ENCODE results near the gene CLSTN2. TPM values are rescaled to one million over a fixed set of nuclear protein-coding genes. Genes with fewer than 3 reads are reported as not detected.

CLSTN2 gene
- total and polyA plus RNA-seq, 2 of the 4 experiments (the other 2 are of a cell fraction) = under 0.01 to 0.07 TPM

DNA sequence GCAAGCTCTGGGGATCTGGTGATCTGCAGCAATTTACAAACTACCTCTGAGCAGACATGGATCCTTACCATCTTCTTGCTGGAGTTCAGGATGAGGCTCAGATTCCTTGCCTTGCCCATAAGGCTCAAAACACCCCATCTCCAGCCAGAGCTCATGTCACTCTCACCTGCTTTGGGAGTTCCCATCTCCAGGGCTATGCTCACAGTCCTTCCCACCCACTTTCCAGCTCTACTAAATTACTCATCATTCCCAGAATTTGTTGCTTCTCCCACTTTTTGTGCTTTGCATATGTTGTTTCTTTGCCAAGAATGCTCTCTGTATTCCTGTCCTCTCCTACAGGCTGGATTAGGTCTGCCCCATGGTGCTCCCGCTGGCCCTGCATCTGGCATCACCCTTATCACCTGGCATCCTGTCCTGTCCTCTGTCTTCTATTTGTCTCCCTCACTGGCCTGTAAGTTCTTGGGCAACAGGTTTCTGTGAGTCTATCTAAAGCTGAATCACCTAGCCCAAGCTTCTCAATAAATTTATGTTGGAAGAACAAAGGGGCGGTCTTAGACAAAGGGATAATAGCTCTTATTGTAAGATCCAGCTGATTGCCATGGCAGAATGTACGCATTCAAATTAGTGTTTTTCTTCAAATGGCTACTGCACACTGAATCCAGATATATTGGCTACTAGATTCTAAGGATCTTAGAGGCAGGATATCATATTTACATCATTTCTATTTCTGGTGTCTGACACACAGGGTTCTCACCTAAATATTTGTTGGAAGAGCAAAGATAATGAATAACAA is 179.2 kb downstream of the CLSTN2 start:
- H3K4me2 ChIP-seq (ENCODE audit: low read depth, low read length) = no peak overlapping the region
- TF ChIP-seq MAFK (IDR thresholded peaks at IDR 0.05; ENCODE audit: low read depth, low read length) = no peak
- TF ChIP-seq, protein P1, sequence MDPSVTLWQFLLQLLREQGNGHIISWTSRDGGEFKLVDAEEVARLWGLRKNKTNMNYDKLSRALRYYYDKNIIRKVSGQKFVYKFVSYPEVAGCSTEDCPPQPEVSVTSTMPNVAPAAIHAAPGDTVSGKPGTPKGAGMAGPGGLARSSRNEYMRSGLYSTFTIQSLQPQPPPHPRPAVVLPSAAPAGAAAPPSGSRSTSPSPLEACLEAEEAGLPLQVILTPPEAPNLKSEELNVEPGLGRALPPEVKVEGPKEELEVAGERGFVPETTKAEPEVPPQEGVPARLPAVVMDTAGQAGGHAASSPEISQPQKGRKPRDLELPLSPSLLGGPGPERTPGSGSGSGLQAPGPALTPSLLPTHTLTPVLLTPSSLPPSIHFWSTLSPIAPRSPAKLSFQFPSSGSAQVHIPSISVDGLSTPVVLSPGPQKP (IDR thresholded peaks at IDR 0.05; ENCODE audit: borderline replicate concordance, low read depth, low read length) = no peak
- no peak for TF ChIP-seq RCOR1 (IDR thresholded peaks at IDR 0.05; ENCODE audit: insufficient replicate concordance, low read length)
- no peak for TF ChIP-seq NFE2L2 (IDR thresholded peaks at IDR 0.05; ENCODE audit: low read depth, low read length)
- TF ChIP-seq, protein P2, sequence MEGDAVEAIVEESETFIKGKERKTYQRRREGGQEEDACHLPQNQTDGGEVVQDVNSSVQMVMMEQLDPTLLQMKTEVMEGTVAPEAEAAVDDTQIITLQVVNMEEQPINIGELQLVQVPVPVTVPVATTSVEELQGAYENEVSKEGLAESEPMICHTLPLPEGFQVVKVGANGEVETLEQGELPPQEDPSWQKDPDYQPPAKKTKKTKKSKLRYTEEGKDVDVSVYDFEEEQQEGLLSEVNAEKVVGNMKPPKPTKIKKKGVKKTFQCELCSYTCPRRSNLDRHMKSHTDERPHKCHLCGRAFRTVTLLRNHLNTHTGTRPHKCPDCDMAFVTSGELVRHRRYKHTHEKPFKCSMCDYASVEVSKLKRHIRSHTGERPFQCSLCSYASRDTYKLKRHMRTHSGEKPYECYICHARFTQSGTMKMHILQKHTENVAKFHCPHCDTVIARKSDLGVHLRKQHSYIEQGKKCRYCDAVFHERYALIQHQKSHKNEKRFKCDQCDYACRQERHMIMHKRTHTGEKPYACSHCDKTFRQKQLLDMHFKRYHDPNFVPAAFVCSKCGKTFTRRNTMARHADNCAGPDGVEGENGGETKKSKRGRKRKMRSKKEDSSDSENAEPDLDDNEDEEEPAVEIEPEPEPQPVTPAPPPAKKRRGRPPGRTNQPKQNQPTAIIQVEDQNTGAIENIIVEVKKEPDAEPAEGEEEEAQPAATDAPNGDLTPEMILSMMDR (conservative IDR thresholded peaks at IDR 0.05; ENCODE audit: low read depth, low read length) = no peak
- TF ChIP-seq POLR2A (IDR thresholded peaks at IDR 0.05; ENCODE audit: low read depth, low read length) = no peak
- TF ChIP-seq MXI1 (IDR thresholded peaks at IDR 0.05; ENCODE audit: borderline replicate concordance, low read depth, low read length) = no peak
- TF ChIP-seq SMC3 (IDR thresholded peaks at IDR 0.05; ENCODE audit: low read depth, low read length) = no peak
- TF ChIP-seq RAD21 (IDR thresholded peaks at IDR 0.05; ENCODE audit: low read length) = no peak
- no peak for TF ChIP-seq CHD1 (IDR thresholded peaks at IDR 0.05; ENCODE audit: low read depth, low read length)
- TF ChIP-seq RFX5 (IDR thresholded peaks at IDR 0.05; ENCODE audit: low read depth, low read length) = no peak
- no TSS peak for BruUV-seq (replicated peaks)
- no peak overlapping the region for H2AK5ac ChIP-seq (ENCODE audit: low read depth, low read length)
- H4K20me1 ChIP-seq (ENCODE audit: insufficient read depth, low read length) = no peaks in the 10 kb centered on the region
- CTCF ChIA-PET = interaction anchor here (1.0 kb wide), 1 partner anchor 14 kb away, joined by 3 read pairs; no protein-coding TSS in a partner anchor
- no peak for DNase-seq
- H3K23ac ChIP-seq (ENCODE audit: low read depth, low read length) = no peak overlapping the region
- in situ Hi-C loops (cut with MboI; ENCODE audit: low sequenced_read_pairs) (no loop called here), dilution Hi-C loops (cut with HindIII; ENCODE audit: low sequenced_read_pairs, unreplicated experiment) (no loop called here), intact Hi-C loops (cut with micrococcal nuclease) (no loop called here)
- H2AK9ac ChIP-seq (replicated peaks; ENCODE audit: low read depth, low read length, poor library complexity) = no peak overlapping the region
- no peak for ATAC-seq (ENCODE audit: low read depth)
- H2BK20ac ChIP-seq (ENCODE audit: low read depth, low read length) = no peak overlapping the region
- H2BK120ac ChIP-seq (ENCODE audit: low read depth, low read length) = no peak overlapping the region
- H3K27ac ChIP-seq (ENCODE audit: insufficient read depth, low read length) = no peak overlapping the region
- no peak overlapping the region for H4K5ac ChIP-seq (ENCODE audit: low read depth, low read length)
- H3K9ac ChIP-seq (ENCODE audit: low read depth, low read length) = no peak overlapping the region
- H3K14ac ChIP-seq (replicated peaks; ENCODE audit: low read depth, low read length) = no peak overlapping the region
- H3K79me1 ChIP-seq (ENCODE audit: low read depth in 1 of 2, low read length in 2 of 2) = no peaks in the 10 kb centered on the region
- no CpG with 5 or more reads among the region's 3 CpGs for WGBS, 2 experiments (ENCODE audit: extremely low coverage in 2 of 2, insufficient read length in 1 of 2)
- H3K18ac ChIP-seq (ENCODE audit: low read depth, low read length) = no peak overlapping the region
- H2BK15ac ChIP-seq (ENCODE audit: low read depth, low read length) = no peak overlapping the region
- H3K4me3 ChIP-seq (ENCODE audit: insufficient read depth, low read depth, low read length) = no peak overlapping the region
- H4K8ac ChIP-seq (ENCODE audit: low read depth in 2 of 2, low read length in 2 of 2) = no peak overlapping the region
- no peaks in the 10 kb centered on the region for H3K36me3 ChIP-seq (ENCODE audit: control insufficient read depth, insufficient read depth, low read length)
- H3K27me3 ChIP-seq (ENCODE audit: control insufficient read depth, insufficient read depth, low read length) = no peaks in the 10 kb centered on the region
- no peak overlapping the region for H3K56ac ChIP-seq (ENCODE audit: extremely low read depth, insufficient read depth, low read length)
- H2AFZ ChIP-seq (replicated peaks; ENCODE audit: low read length, poor library complexity) = no peak overlapping the region
- H2BK5ac ChIP-seq (ENCODE audit: low read depth, low read length, poor library complexity, severe bottlenecking) = no peak overlapping the region
- H3K9me3 ChIP-seq (ENCODE audit: control insufficient read depth, insufficient read depth, low read length) = no peaks in the 10 kb centered on the region
- no peak overlapping the region for H3K4ac ChIP-seq (ENCODE audit: low read depth, low read length)
- POLR2A ChIA-PET (ENCODE audit: unreplicated experiment) = no interaction called here
- H3K9me1 ChIP-seq (ENCODE audit: insufficient read depth, low read length) = no peaks in the 10 kb centered on the region
- no peak overlapping the region for H4K91ac ChIP-seq (ENCODE audit: insufficient read depth, low read depth, low read length)
- H3K4me1 ChIP-seq (ENCODE audit: control insufficient read depth, insufficient read depth, low read length) = no peaks in the 10 kb centered on the region

Data from IMR-90 (cell line).